GM20000 (cell line): ENCODE results near the gene NID2.

Experiments
- DNase-seq: peaks from one replicate; pipeline ENCODE4 v3.0.0; 2012; ENCODE audit warnings: low spot score
- TF ChIP-seq, protein P1 (sequence below): IDR thresholded peaks from 2 replicates; pipeline ENCODE4 v1.5.1; 2012; ENCODE audit warnings: mild to moderate bottlenecking, control low read depth; ENCODE audit errors: extremely low read depth, missing control alignments

Gene NID2

DNA sequence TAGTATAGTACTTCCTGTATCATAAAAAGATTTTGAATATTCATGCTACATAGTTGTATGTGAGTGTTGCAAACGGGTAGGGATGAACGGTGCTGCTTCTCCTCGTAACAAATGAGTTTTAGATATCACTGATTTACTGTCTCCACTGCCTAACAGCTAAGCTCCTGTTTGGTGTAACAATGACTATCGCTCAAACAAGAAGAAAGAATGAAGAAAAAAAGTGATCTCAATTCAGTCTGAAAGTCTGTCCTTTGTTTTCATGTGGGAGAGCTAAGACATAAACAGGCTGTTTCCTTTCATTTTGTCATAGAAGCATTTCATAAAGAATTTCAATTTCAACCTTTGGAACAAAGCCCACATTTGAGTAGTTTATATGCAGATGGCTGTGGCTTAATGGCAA lies 105.6 kb downstream of the NID2 start:
- no peak for DNase-seq
- TF ChIP-seq, protein P1, sequence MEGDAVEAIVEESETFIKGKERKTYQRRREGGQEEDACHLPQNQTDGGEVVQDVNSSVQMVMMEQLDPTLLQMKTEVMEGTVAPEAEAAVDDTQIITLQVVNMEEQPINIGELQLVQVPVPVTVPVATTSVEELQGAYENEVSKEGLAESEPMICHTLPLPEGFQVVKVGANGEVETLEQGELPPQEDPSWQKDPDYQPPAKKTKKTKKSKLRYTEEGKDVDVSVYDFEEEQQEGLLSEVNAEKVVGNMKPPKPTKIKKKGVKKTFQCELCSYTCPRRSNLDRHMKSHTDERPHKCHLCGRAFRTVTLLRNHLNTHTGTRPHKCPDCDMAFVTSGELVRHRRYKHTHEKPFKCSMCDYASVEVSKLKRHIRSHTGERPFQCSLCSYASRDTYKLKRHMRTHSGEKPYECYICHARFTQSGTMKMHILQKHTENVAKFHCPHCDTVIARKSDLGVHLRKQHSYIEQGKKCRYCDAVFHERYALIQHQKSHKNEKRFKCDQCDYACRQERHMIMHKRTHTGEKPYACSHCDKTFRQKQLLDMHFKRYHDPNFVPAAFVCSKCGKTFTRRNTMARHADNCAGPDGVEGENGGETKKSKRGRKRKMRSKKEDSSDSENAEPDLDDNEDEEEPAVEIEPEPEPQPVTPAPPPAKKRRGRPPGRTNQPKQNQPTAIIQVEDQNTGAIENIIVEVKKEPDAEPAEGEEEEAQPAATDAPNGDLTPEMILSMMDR, result no peak

DNA sequence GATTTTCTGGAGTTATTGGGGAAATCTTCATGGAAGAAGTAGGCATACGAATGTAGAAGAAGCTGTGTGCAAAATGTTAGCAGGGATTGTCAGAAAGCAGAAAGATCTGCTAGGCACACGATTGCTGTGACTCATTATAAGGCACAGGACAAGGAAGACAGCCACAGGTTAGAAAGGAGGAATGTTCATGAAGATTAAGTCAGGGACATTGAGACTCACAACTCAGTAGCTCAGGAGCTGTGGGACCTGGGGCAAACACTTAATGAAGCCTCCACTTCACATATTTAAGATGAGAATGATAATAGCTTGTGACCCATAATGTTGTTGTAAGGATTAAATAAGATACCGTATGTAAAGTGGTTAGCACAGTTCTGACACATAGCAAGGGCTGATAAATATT lies 106.1 kb downstream of the NID2 start:
- DNase-seq, result no peak
- TF ChIP-seq, protein P1, result no peak

DNA sequence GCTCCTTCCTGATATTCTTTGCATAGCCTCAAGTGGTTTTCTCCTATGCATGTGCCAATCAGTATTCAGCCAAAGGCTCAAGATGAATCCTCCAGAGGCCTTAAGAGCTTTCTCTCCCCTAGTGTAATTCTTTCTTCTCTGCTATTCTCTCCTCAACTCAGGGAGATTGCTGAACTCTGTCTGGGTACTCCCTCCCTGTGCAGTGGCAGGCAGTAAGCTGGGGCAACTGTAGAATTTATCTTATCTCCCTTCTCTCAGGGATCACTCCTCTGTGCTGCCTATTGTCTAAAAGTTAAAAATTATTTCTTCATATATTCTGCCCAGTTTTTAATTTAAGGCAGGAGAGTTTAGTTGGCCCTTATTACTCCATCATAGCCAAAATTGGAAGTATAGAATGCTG lies 108.0 kb downstream of the NID2 start:
- no peak for DNase-seq
- TF ChIP-seq, protein P1, result no peak

- TF ChIP-seq, protein P1, result no peak
- DNase-seq, result no peak
Observed at GRCh38 chr14:51959928-51960327, 108.9 kb downstream of the NID2 start.

DNA sequence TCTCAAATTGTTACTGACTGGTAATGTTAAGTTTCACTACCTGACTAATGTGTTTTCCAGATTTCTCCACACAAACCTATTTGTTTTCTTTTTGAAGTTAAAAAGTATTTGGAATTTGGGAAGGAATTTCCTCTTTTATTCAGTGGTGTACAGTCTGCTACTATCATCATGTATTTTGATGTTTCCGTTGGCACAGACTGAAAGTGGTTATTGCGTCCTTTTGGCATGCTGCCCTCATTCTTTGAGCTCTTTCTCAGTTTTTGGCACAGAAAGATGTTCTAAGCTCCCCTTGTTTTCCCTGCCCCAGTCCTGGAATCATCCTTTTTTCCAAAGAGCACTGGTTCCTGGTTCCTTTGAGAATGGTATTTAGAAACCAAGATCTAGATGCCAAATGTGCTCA lies 110.9 kb downstream of the NID2 start:
- no peak for DNase-seq
- TF ChIP-seq, protein P1, result no peak
